ENCODE measurements around the gene KCNAB2.
"Not testable (repeated sequence)": the region's sequence is repeated elsewhere in the genome, so short reads cannot be mapped to it uniquely, and the experiment has no call there.

KCNAB2 gene

GRCh38 chr1:6008696-6009095, 37.0 kb upstream of the KCNAB2 start:
- DNase-seq, result no peak
- in situ Hi-C loops (cut with HindIII; ENCODE audit: low pct_ligation_motif_present, low pct_unique_long_range_greater_than_20kb, low sequenced_read_pairs), result no loop called here

GRCh38 chr1:6009120-6010040, 36.3 kb upstream of the KCNAB2 start:
- in situ Hi-C loops (cut with HindIII; ENCODE audit: low pct_ligation_motif_present, low pct_unique_long_range_greater_than_20kb, low sequenced_read_pairs), result no loop called here
- DNase-seq, result no peak

DNA sequence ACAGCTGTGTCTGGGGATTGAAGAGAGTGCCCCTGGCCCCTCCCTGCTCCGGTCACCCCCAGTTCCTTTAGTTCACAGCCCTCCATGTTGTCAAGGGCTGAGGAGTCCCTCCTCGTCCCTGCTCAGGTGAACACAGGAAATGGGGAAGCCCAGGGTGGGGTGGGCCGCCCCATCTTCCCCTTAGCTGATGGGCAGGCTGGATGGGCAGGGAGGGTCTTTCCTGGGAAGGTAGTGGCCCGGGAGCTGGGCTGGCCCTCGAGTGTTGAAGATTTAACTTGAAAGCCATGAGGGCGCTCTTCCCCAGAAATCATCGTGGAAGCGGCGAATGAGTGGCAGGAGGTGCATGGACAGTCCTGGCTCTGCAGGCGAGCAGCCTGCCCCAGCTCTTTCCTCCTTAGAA, 35.1 kb upstream of the KCNAB2 start:
- no peak for DNase-seq
- in situ Hi-C loops (cut with HindIII; ENCODE audit: low pct_ligation_motif_present, low pct_unique_long_range_greater_than_20kb, low sequenced_read_pairs), result no loop called here

DNA sequence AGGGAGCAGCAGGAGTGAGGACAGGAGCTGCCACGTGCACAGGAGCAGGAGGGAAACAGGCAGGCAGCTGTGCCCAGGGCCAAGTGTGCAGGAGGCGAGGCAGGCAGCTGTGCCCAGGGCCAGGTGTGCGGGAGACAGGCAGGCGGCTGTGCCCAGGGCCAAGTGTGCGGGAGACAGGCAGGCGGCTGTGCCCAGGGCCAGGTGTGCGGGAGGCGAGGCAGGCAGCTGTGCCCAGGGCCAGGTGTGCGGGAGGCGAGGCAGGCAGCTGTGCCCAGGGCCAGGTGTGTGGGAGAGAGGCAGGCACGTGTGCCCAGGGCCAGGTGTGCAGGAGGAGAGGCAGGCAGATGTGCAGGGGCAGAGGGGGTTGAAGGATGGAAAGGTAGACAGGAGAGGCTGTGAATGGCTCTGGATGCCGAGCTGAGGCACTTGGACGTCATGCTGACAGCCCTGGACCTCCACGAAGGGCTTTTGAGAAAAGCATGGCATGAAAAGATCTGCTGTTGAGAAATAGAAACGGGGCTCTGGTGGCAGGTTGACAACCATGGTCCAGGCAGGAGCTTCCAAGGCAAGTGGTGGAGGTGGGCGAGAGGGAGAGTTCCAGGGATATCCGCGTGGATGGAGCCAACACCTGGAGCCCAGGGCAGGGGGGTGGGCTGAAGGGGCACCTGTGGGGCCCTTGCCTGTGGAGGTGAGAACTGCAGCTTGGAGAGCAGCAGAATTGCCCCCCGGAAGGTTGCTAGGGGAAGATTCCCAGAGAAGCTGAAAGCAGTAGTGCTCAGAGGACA, 34.3 kb upstream of the KCNAB2 start:
- in situ Hi-C loops (cut with HindIII; ENCODE audit: low pct_ligation_motif_present, low pct_unique_long_range_greater_than_20kb, low sequenced_read_pairs), result no loop called here
- no peak for DNase-seq

DNA sequence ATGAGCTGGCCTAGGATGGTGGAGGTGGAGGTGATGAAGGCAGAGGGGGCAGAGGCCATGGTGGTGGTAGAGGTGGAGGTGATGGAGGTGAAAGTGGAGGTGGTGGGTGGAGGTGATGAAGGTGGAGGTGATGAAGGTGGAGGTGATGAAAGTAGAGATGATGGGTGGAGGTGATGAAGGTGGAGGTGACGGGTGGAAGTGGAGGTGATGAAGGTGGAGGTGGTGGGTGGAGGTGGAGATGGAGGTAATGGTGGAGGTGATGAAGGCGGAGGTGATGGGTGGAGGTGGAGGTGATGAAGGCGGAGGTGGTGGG, 33.8 kb upstream of the KCNAB2 start:
- DNase-seq, result no peak
- in situ Hi-C loops (cut with HindIII; ENCODE audit: low pct_ligation_motif_present, low pct_unique_long_range_greater_than_20kb, low sequenced_read_pairs), result no loop called here

DNA sequence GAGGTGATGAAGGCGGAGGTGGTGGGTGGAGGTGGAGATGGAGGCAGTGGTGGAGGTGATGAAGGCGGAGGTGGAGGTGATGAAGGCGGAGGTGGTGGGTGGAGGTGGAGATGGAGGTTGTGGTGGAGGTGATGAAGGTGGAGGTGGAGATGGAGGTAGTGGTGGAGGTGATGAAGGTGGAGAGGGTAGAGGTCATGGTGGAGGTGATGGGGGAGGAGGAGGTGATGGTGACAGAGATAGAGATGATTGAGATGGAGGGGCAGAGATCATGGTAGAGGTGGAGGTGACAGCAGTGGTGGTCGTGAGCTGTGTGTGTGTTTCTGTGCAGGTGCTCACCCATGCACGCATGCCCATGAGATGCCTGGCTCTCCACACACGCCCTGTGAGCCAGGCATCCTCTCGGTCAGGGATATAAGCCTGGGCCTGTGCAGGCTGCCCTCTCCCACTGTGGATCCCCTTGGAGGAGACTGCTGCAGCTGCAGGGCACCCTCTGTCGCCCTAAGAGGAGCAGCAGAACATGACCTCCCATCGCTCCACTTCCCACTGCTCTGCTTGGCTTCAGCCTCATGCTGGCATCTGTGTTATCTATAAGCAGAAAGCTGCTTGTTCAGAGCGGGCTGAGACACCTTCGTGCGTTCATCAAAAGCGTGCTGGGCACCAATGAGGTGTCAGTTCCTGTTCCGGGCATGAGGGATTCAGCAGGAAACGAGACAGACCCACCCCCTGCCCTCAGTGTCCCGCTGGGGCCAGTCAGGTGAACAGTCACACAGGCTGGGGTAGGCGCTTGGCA, 33.0 kb upstream of the KCNAB2 start:
- in situ Hi-C loops (cut with HindIII; ENCODE audit: low pct_ligation_motif_present, low pct_unique_long_range_greater_than_20kb, low sequenced_read_pairs), result no loop called here
- DNase-seq, result no peak

DNA sequence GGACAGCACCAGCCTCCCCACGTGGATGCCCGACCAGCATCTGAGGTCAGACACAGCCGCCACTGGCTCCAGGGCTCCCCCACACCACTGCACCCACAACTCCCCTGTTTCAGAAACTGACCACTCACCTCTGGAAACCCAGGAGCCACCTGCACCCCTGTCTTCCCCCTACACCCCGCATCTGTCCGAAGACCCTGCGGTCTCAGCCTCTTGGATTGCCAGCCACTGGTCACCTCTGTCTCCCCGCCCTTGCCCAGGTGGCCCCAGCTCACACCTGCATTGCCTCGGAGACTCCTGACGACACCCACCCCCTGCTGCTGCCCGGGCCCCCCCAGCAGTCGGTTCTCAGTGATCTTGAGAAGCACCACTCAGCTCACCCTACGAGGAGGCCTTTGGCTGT, 32.2 kb upstream of the KCNAB2 start:
- in situ Hi-C loops (cut with HindIII; ENCODE audit: low pct_ligation_motif_present, low pct_unique_long_range_greater_than_20kb, low sequenced_read_pairs), result no loop called here
- no peak for DNase-seq

GRCh38 chr1:6014130-6014999, 31.3 kb upstream of the KCNAB2 start:
- no peak for DNase-seq
- in situ Hi-C loops (cut with HindIII; ENCODE audit: low pct_ligation_motif_present, low pct_unique_long_range_greater_than_20kb, low sequenced_read_pairs), result no loop called here

DNA sequence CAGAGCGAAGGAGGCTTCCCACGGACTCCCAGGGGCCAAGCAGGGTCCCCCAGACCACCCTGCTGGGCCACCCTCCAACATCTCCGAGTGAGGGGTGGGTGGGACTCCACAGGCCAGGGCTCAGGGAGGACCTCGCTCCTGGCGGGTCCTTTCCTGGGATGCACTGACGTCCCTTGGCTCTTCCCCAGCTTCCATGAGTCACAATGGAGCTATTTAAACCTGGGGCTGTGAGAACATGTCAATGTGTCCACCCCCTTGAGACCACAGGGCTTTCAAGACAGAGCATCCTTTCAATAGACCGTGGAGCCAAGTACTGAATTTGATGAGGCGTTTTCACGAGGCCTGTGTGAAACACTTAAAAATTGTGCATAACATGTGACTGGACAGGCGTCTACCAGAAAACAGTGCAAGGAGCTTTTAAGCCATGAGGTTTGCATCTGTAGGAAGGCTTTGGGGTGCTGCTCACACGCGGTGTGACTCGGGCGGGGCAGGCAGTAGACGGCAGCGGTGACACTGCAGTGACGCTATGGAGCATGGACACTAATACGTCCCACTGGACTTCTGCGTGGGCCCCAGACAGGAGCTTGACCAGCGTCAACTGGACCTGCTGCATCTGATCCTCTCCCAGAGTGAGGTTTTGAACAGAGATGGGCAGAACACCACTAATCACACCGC, 29.4 kb upstream of the KCNAB2 start:
- DNase-seq, result peak; percentile 45
- in situ Hi-C loops (cut with HindIII; ENCODE audit: low pct_ligation_motif_present, low pct_unique_long_range_greater_than_20kb, low sequenced_read_pairs), result no loop called here

- DNase-seq; in situ Hi-C loops (cut with HindIII; ENCODE audit: low pct_ligation_motif_present, low pct_unique_long_range_greater_than_20kb, low sequenced_read_pairs): not testable (repeated sequence)
Observed at GRCh38 chr1:6017654-6018053, 28.0 kb upstream of the KCNAB2 start.

DNA sequence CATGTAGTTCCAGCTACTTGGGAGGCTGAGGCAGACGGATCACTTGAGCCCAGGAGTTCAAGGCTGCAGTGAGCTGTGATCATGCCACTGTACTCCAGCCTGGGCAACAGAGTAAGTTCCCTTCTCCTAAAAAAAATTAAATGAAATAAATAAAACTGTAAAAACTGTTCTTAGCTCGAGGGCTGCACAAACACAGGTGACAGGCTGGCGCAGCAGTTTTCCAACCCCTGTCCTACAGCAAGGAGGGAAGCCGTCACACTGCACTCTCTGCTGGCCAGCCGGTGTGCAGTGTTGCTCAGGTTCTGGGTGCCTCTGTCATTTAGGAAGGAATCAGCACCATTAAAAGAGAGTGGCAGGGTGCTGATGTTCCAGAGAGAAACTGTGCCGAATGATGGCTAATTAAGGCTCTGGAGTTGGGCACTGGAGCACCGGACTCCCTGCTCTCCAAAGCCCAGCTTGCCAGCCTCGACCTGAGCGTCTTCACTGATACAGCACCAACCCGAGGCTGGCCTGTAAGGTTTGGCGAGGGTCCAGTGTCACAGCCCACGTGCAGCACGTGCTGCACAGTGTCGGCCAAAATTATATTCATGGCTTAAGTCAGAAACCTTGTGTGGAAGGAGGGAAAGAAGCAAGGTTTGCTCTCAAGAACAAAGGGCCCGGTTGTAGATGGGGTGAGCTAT, 26.4 kb upstream of the KCNAB2 start:
- in situ Hi-C loops (cut with HindIII; ENCODE audit: low pct_ligation_motif_present, low pct_unique_long_range_greater_than_20kb, low sequenced_read_pairs), result no loop called here
- no peak for DNase-seq

- no peak for DNase-seq
- in situ Hi-C loops (cut with HindIII; ENCODE audit: low pct_ligation_motif_present, low pct_unique_long_range_greater_than_20kb, low sequenced_read_pairs), result no loop called here
Observed at GRCh38 chr1:6022193-6022592, 23.5 kb upstream of the KCNAB2 start.

GRCh38 chr1:6023346-6023745, 22.3 kb upstream of the KCNAB2 start:
- DNase-seq, result no peak
- in situ Hi-C loops (cut with HindIII; ENCODE audit: low pct_ligation_motif_present, low pct_unique_long_range_greater_than_20kb, low sequenced_read_pairs), result no loop called here

DNA sequence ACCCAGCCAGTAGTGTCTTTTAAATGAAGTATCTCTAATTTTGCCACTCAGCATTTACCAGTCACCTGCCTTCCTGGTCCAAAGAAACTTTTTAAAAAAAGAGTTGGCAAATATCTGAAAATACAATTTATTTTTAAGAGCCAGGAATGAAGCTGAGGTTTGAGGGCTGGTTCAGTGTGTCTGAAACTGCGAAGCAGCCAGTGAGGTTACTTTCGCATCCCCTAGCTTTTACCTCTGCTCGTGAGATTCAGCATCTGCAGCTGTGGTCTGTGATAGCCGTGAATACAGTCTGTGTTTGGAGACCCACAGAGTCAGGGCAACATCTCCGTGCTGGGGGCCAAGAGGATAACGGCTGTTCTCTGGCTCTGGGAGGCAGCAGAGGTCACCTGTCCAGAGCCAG, 21.3 kb upstream of the KCNAB2 start:
- in situ Hi-C loops (cut with HindIII; ENCODE audit: low pct_ligation_motif_present, low pct_unique_long_range_greater_than_20kb, low sequenced_read_pairs), result no loop called here
- DNase-seq, result no peak

DNA sequence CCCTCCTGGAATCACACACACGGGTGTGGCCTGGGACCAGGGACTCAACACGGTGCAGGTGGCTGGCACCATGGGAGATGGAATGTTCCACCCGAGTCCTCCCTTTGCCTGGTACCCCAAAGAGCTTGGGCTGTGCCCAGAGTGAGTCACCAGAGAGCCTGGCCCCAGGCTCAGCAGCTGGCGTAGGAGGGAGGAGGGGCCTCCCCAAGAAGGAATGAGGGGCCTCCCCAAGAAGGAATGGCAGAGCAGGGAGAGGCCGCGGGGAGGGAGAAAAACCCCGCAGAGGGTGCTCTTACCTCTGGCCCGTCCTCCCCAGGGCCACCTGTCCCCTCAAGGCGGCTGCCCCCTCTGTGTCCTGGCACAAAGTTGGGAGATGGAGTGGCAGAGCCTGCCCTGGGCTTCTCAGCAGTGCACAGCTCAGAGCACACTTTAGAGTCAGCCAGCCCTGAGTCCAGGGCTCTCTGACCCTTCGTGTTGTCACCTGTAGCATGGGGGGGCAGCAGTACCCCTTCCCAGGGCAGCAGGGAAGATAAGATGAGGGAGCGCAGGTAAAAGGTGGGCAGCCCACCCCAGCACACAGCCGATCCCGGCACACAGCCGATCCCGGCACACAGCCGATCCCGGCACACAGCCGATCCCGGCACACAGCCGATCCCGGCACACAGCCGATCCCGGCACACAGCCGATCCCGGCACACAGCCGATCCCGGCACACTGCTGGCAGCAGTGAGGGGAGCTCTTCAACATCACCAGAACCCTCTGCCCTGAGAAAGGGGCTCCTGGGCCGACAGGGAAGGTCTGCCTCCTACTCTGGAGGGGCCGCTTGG, 20.2 kb upstream of the KCNAB2 start:
- DNase-seq, result peak; percentile 62
- in situ Hi-C loops (cut with HindIII; ENCODE audit: low pct_ligation_motif_present, low pct_unique_long_range_greater_than_20kb, low sequenced_read_pairs), result no loop called here

DNA sequence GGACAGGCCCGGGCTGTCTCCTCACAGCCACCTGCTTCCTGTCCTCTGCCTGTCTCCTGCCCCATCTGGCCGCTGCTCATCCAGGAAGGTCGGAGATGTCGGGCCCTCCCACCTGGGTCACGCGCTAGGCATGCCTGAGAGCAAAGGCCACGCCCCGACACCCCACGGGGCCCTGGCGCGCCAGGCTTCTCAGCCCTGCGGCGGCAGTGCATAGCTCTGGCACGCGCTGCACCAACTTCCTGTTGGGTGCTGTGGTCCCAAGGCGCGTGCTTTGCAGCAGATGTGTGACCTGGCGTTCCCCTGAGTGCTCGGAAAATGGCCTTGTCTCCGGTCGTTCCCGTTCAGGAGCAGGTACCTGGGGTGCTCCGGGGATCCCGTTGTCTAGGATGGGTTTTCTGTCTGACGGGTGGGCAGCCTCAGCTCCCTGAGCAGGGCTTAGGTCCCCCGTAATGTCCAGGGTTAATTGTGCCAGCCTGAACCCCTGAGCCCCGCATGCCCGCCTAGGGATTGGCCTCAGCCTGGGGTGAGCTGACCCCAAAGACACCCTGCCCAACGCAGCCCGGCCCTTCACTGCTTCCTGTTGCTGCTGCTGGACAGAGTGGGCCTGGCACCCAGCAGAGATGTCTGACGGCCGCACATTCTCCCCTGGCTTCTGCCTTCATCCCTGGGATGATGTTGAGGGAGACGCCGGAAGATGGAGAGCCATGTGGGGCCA, 19.4 kb upstream of the KCNAB2 start:
- in situ Hi-C loops (cut with HindIII; ENCODE audit: low pct_ligation_motif_present, low pct_unique_long_range_greater_than_20kb, low sequenced_read_pairs), result no loop called here
- peak; percentile 91 for DNase-seq

Measured in ACHN (cell line).